ENCODE data around the gene PLA2G4B. TPM values are rescaled to one million over a fixed set of nuclear protein-coding genes. Genes with fewer than 3 reads are reported as not detected.

PLA2G4B gene
- total RNA-seq, 1 experiment from 2014 or later, result 7.8 TPM

DNA sequence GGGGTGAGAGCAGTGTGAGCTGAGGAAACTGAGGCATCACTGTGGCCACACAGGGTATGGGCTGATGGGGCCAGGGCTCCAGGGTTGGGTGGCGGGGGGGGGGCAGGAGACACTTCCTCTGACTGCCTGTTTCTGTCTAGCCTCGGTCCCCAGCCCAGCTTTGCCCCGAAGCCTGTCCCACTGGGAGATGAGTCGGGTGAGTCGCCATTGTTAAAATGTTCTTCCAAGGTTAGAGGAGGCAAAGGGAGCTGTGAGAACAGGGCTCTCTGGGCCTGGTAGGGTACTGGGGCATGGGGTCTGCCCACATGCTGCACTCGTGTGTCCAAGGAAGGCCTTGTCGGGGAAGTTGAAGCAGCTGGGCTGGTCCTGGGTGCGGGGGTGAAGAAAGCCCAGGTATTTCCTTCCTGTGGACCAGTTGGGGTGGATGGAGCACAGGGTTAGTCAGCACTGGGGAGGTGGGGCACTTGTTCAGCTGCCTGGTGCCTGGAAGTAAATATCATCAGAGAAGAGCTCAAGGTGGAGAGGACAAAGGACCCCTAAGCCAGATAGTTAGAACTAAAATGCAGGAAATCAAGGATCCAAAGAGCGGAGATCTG is 19.1 kb upstream of the PLA2G4B start:
- ChIA-PET POLR2A (ENCODE audit: unreplicated experiment) (no interaction called here), CTCF (interaction anchor here (0.6 kb wide), 1 partner anchor 95 kb away, joined by 4 read pairs; no protein-coding TSS in a partner anchor)
- BruUV-seq (replicated peaks), result no TSS peak
- Histone ChIP-seq H3K4me1 (replicated peaks; ENCODE audit: insufficient read depth) (no peaks in the 10 kb centered on the region), H3K36me3 (ENCODE audit: low read depth) (no peaks in the 10 kb centered on the region), H3K4me2 (no peak overlapping the region), H3K9me2 (ENCODE audit: insufficient read depth) (no peaks in the 10 kb centered on the region), H3K79me2 (ENCODE audit: low read depth) (no peaks in the 10 kb centered on the region), H3K9me3 (ENCODE audit: insufficient read depth, low read depth) (no peaks in the 10 kb centered on the region), H2AFZ (no peak overlapping the region), H3F3A (ENCODE audit: insufficient read depth, low read depth) (no peaks in the 10 kb centered on the region), H3K27me3 (ENCODE audit: insufficient read depth, low read depth) (no peaks in the 10 kb centered on the region), H3K27ac (no peak overlapping the region), H4K20me1 (ENCODE audit: insufficient read depth) (no peaks in the 10 kb centered on the region), H3K4me3 (no peak overlapping the region)
- no peak for DNase-seq
- intact Hi-C loops (cut with micrococcal nuclease; ENCODE audit: unreplicated experiment), result loop anchor here (10.0 kb wide), 1 partner anchor 265 kb away; the partner anchor contains the start of gene TYRO3
- no peak for TF ChIP-seq EZH2 (IDR thresholded peaks at IDR 0.05; ENCODE audit: low read depth)
- TF ChIP-seq, protein P1, sequence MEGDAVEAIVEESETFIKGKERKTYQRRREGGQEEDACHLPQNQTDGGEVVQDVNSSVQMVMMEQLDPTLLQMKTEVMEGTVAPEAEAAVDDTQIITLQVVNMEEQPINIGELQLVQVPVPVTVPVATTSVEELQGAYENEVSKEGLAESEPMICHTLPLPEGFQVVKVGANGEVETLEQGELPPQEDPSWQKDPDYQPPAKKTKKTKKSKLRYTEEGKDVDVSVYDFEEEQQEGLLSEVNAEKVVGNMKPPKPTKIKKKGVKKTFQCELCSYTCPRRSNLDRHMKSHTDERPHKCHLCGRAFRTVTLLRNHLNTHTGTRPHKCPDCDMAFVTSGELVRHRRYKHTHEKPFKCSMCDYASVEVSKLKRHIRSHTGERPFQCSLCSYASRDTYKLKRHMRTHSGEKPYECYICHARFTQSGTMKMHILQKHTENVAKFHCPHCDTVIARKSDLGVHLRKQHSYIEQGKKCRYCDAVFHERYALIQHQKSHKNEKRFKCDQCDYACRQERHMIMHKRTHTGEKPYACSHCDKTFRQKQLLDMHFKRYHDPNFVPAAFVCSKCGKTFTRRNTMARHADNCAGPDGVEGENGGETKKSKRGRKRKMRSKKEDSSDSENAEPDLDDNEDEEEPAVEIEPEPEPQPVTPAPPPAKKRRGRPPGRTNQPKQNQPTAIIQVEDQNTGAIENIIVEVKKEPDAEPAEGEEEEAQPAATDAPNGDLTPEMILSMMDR (conservative IDR thresholded peaks at IDR 0.05), result no peak

- Histone ChIP-seq H3K9me2 (ENCODE audit: insufficient read depth) (no peaks in the 10 kb centered on the region), H4K20me1 (ENCODE audit: insufficient read depth) (no peaks in the 10 kb centered on the region), H3K27ac (no peak overlapping the region), H3K79me2 (ENCODE audit: low read depth) (no peaks in the 10 kb centered on the region), H2AFZ (no peak overlapping the region), H3K4me2 (no peak overlapping the region), H3K4me1 (replicated peaks; ENCODE audit: insufficient read depth) (no peaks in the 10 kb centered on the region), H3K4me3 (no peak overlapping the region), H3K27me3 (ENCODE audit: insufficient read depth, low read depth) (no peaks in the 10 kb centered on the region), H3F3A (ENCODE audit: insufficient read depth, low read depth) (no peaks in the 10 kb centered on the region), H3K36me3 (ENCODE audit: low read depth) (no peaks in the 10 kb centered on the region), H3K9me3 (ENCODE audit: insufficient read depth, low read depth) (no peaks in the 10 kb centered on the region)
- TF ChIP-seq, protein P1 (conservative IDR thresholded peaks at IDR 0.05), result no peak
- TF ChIP-seq EZH2 (IDR thresholded peaks at IDR 0.05; ENCODE audit: low read depth), result no peak
- no peak for DNase-seq
- intact Hi-C loops (cut with micrococcal nuclease; ENCODE audit: unreplicated experiment), result no loop called here
- CTCF ChIA-PET, result interaction anchor here (0.7 kb wide), 1 partner anchor 84 kb away, joined by 4 read pairs; no protein-coding TSS in a partner anchor
- BruUV-seq (replicated peaks), result no TSS peak
- POLR2A ChIA-PET (ENCODE audit: unreplicated experiment), result no interaction called here
Observed at GRCh38 chr15:41820791-41821423, 17.7 kb upstream of the PLA2G4B start.

DNA sequence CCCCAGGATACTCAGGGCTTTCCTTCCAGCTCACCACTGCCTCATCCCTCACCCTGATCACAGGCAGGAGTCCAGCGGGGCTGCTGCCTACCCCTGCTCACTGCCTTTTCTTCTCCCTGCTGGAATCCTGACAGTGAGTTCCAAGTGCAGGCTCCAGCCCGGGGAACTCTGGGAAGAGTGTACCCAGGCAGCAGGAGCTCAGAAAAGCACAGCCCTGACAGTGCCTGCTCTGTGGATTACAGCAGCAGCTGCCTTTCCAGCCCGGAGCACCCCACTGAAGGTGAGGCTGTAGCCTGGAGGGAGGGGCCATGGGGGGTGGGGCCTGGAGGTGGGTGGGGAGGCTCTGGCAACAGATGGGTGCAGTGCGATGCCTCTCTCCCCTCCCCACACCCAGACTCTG is 16.8 kb upstream of the PLA2G4B start:
- H3K4me2 ChIP-seq, result no peak overlapping the region
- ChIA-PET CTCF (interaction anchor here (0.7 kb wide), 1 partner anchor 83 kb away, joined by 4 read pairs; no protein-coding TSS in a partner anchor), POLR2A (ENCODE audit: unreplicated experiment) (no interaction called here)
- no peaks in the 10 kb centered on the region for H3K79me2 ChIP-seq (ENCODE audit: low read depth)
- intact Hi-C loops (cut with micrococcal nuclease; ENCODE audit: unreplicated experiment), result no loop called here
- H3K9me2 ChIP-seq (ENCODE audit: insufficient read depth), result no peaks in the 10 kb centered on the region
- no peaks in the 10 kb centered on the region for H4K20me1 ChIP-seq (ENCODE audit: insufficient read depth)
- H3F3A ChIP-seq (ENCODE audit: insufficient read depth, low read depth), result no peaks in the 10 kb centered on the region
- no peak overlapping the region for H3K4me3 ChIP-seq
- no peak for TF ChIP-seq EZH2 (IDR thresholded peaks at IDR 0.05; ENCODE audit: low read depth)
- TF ChIP-seq, protein P1 (conservative IDR thresholded peaks at IDR 0.05), result no peak
- BruUV-seq (replicated peaks), result no TSS peak
- H3K36me3 ChIP-seq (ENCODE audit: low read depth), result no peaks in the 10 kb centered on the region
- no peaks in the 10 kb centered on the region for H3K27me3 ChIP-seq (ENCODE audit: insufficient read depth, low read depth)
- H3K27ac ChIP-seq, result no peak overlapping the region
- DNase-seq, result no peak
- no peaks in the 10 kb centered on the region for H3K4me1 ChIP-seq (replicated peaks; ENCODE audit: insufficient read depth)
- no peak overlapping the region for H2AFZ ChIP-seq
- H3K9me3 ChIP-seq (ENCODE audit: insufficient read depth, low read depth), result no peaks in the 10 kb centered on the region

Measured in PC-9 (cell line).